ENCODE data around the gene CEP83. TPM values are rescaled to one million over a fixed set of nuclear protein-coding genes. Genes with fewer than 3 reads are reported as not detected.

The CEP83 gene
- polyA plus RNA-seq, 1 donor (not counting 4 experiments of a cell fraction or from before 2014, with no cell fraction given) = 9.5 TPM

DNA sequence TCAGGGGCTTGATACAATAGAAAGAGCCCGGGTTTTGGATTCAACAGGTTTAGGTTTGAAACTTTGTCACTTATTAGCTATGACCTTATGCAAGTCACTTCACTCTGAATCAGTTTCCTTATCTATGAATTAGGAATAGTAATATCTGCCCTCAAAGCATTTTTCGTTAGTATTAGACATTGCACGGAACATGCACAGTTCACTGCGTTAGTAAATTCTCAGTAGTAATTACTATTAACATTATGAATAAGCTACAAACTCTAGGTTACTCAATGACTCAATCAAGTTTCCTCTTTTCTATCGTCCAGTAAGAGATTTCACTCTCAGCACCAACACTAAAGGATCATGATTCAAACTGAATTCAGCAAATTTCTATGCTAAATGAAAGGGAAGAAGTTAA lies 150.3 kb downstream of the CEP83 start:
- Histone ChIP-seq H3K4me1 (ENCODE audit: control insufficient read depth, extremely low read depth, insufficient read depth, low read length) (no peaks in the 10 kb centered on the region), H3K79me2 (ENCODE audit: control insufficient read depth, insufficient read depth, low read length) (no peaks in the 10 kb centered on the region), H3K9me3 (ENCODE audit: control insufficient read depth, low read depth, low read length) (no peaks in the 10 kb centered on the region), H3K4me2 (ENCODE audit: control insufficient read depth, extremely low read depth, insufficient read depth, low read depth, low read length) (no peak overlapping the region), H3K9ac (ENCODE audit: control insufficient read depth, extremely low read depth, insufficient read depth, low read length) (no peak overlapping the region), H3K27ac (ENCODE audit: control insufficient read depth, insufficient read depth, low read length) (no peak overlapping the region), H3K36me3 (ENCODE audit: control insufficient read depth in 2 of 2, extremely low read depth in 1 of 2, insufficient read depth in 2 of 2, low read length in 2 of 2) (peaks cover 0 to 5% of the 10 kb centered on the region in 2 experiments), H3K9me1 (ENCODE audit: control insufficient read depth, extremely low read depth, insufficient read depth, low read length) (no peaks in the 10 kb centered on the region), H3K4me3 (ENCODE audit: control insufficient read depth in 2 of 3, extremely low read depth in 1 of 3, insufficient read depth in 2 of 3, low read depth in 1 of 3, low read length in 3 of 3) (no peak overlapping the region), H2AFZ (ENCODE audit: control insufficient read depth, low read length) (no peak overlapping the region), H3K27me3 (ENCODE audit: control insufficient read depth, extremely low read depth, insufficient read depth, low read length) (no peaks in the 10 kb centered on the region), H4K20me1 (ENCODE audit: control insufficient read depth, extremely low read depth, insufficient read depth, low read length) (no peaks in the 10 kb centered on the region)
- no peak for FAIRE-seq
- TF ChIP-seq EZH2 (IDR thresholded peaks at IDR 0.05; ENCODE audit: low read length) = no peak
- TF ChIP-seq, protein P1, sequence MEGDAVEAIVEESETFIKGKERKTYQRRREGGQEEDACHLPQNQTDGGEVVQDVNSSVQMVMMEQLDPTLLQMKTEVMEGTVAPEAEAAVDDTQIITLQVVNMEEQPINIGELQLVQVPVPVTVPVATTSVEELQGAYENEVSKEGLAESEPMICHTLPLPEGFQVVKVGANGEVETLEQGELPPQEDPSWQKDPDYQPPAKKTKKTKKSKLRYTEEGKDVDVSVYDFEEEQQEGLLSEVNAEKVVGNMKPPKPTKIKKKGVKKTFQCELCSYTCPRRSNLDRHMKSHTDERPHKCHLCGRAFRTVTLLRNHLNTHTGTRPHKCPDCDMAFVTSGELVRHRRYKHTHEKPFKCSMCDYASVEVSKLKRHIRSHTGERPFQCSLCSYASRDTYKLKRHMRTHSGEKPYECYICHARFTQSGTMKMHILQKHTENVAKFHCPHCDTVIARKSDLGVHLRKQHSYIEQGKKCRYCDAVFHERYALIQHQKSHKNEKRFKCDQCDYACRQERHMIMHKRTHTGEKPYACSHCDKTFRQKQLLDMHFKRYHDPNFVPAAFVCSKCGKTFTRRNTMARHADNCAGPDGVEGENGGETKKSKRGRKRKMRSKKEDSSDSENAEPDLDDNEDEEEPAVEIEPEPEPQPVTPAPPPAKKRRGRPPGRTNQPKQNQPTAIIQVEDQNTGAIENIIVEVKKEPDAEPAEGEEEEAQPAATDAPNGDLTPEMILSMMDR (optimal IDR thresholded peaks at IDR 0.05 in 1 of 3, IDR thresholded peaks at IDR 0.05 in 1 of 3, conservative IDR thresholded peaks at IDR 0.05 in 1 of 3; ENCODE audit: extremely low read depth in 1 of 3, insufficient read depth in 2 of 3, low read length in 3 of 3) = no peak
- no peak for DNase-seq (ENCODE audit: low read depth, low spot score)
- dilution Hi-C loops (cut with MboI; ENCODE audit: extremely low pct_ligation_motif_present, low sequenced_read_pairs) = no loop called here

DNA sequence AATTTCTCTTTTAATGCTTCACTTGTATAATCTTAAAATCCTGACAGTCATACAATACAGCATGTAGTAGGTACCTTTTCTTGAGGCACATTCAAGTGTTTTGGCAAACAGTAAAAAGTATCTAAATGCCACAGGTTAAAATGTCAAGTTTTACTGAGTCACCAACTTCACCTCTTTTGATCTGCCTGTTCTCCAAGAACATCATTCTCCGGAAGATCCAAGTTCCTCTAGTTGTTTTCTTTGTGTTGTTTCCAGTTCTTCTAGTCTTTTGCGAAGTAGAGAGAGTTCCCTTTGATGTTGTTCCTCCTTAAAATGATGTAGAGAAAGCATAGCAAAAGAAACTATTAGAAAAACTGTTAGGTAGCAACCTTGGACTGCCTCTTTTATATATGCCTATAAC lies 151.1 kb downstream of the CEP83 start:
- H3K9me3 ChIP-seq (ENCODE audit: control insufficient read depth, low read depth, low read length) = no peaks in the 10 kb centered on the region
- H3K4me1 ChIP-seq (ENCODE audit: control insufficient read depth, extremely low read depth, insufficient read depth, low read length) = no peaks in the 10 kb centered on the region
- H3K4me2 ChIP-seq (ENCODE audit: control insufficient read depth, extremely low read depth, insufficient read depth, low read depth, low read length) = no peak overlapping the region
- H3K79me2 ChIP-seq (ENCODE audit: control insufficient read depth, insufficient read depth, low read length) = no peaks in the 10 kb centered on the region
- dilution Hi-C loops (cut with MboI; ENCODE audit: extremely low pct_ligation_motif_present, low sequenced_read_pairs) = no loop called here
- TF ChIP-seq, protein P1 (optimal IDR thresholded peaks at IDR 0.05 in 1 of 3, IDR thresholded peaks at IDR 0.05 in 1 of 3, conservative IDR thresholded peaks at IDR 0.05 in 1 of 3; ENCODE audit: extremely low read depth in 1 of 3, insufficient read depth in 2 of 3, low read length in 3 of 3) = no peak
- no peak for TF ChIP-seq EZH2 (IDR thresholded peaks at IDR 0.05; ENCODE audit: low read length)
- FAIRE-seq = no peak
- H3K27ac ChIP-seq (ENCODE audit: control insufficient read depth, insufficient read depth, low read length) = no peak overlapping the region
- H3K9ac ChIP-seq (ENCODE audit: control insufficient read depth, extremely low read depth, insufficient read depth, low read length) = no peak overlapping the region
- no peaks in the 10 kb centered on the region for H4K20me1 ChIP-seq (ENCODE audit: control insufficient read depth, extremely low read depth, insufficient read depth, low read length)
- H3K36me3 ChIP-seq (ENCODE audit: control insufficient read depth in 2 of 2, extremely low read depth in 1 of 2, insufficient read depth in 2 of 2, low read length in 2 of 2) = peaks cover 0 to 5% of the 10 kb centered on the region in 2 experiments
- no peak for DNase-seq (ENCODE audit: low read depth, low spot score)
- no peaks in the 10 kb centered on the region for H3K9me1 ChIP-seq (ENCODE audit: control insufficient read depth, extremely low read depth, insufficient read depth, low read length)
- no peaks in the 10 kb centered on the region for H3K27me3 ChIP-seq (ENCODE audit: control insufficient read depth, extremely low read depth, insufficient read depth, low read length)
- H2AFZ ChIP-seq (ENCODE audit: control insufficient read depth, low read length) = no peak overlapping the region
- no peak overlapping the region for H3K4me3 ChIP-seq (ENCODE audit: control insufficient read depth in 2 of 3, extremely low read depth in 1 of 3, insufficient read depth in 2 of 3, low read depth in 1 of 3, low read length in 3 of 3)
